GDM1 (cell line): ENCODE data around the gene OGFOD1.
"Not testable (repeated sequence)": the region's sequence is repeated elsewhere in the genome, so short reads cannot be mapped to it uniquely, and the experiment has no call there.

Experiments used
- DNase-seq: peaks from one replicate; lab custom pipeline; 2025; lab: John Stamatoyannopoulos, UW

OGFOD1 gene

GRCh38 chr16:56480776-56481467 is 29.6 kb downstream of the OGFOD1 start:
- no peak for DNase-seq

- no peak for DNase-seq
Measured at GRCh38 chr16:56481468-56482122, 30.2 kb downstream of the OGFOD1 start.

- no peak for DNase-seq
Measured at GRCh38 chr16:56482683-56483236, 31.4 kb downstream of the OGFOD1 start.

GRCh38 chr16:56483394-56483793 is 32.0 kb downstream of the OGFOD1 start:
- no peak for DNase-seq

GRCh38 chr16:56488035-56488434 is 36.7 kb downstream of the OGFOD1 start:
- no peak for DNase-seq

GRCh38 chr16:56488868-56489267 is 37.5 kb downstream of the OGFOD1 start:
- DNase-seq = not testable (repeated sequence)

- DNase-seq = no peak
Measured at GRCh38 chr16:56491657-56492261, 40.4 kb downstream of the OGFOD1 start.

GRCh38 chr16:56493126-56493525 is 41.8 kb downstream of the OGFOD1 start:
- no peak for DNase-seq

- no peak for DNase-seq
Measured at GRCh38 chr16:56493815-56494214, 42.5 kb downstream of the OGFOD1 start.

- DNase-seq = no peak
Measured at GRCh38 chr16:56505181-56505580, 53.8 kb downstream of the OGFOD1 start.

GRCh38 chr16:56506941-56507340 is 55.6 kb downstream of the OGFOD1 start:
- DNase-seq = no peak

GRCh38 chr16:56510544-56510943 is 59.2 kb downstream of the OGFOD1 start:
- no peak for DNase-seq

GRCh38 chr16:56512025-56512424 is 60.7 kb downstream of the OGFOD1 start:
- DNase-seq = no peak

- DNase-seq = no peak
Measured at GRCh38 chr16:56513091-56513490, 61.7 kb downstream of the OGFOD1 start.

GRCh38 chr16:56513972-56514371 is 62.6 kb downstream of the OGFOD1 start:
- DNase-seq = peak; percentile 7

- no peak for DNase-seq
Measured at GRCh38 chr16:56514845-56515244, 63.5 kb downstream of the OGFOD1 start.

GRCh38 chr16:56515665-56516064 is 64.3 kb downstream of the OGFOD1 start:
- no peak for DNase-seq

GRCh38 chr16:56517206-56517605 is 65.9 kb downstream of the OGFOD1 start:
- no peak for DNase-seq

GRCh38 chr16:56518425-56518824 is 67.1 kb downstream of the OGFOD1 start:
- DNase-seq = no peak

- peak; percentile 64 for DNase-seq
Measured at GRCh38 chr16:56519459-56520250, 68.3 kb downstream of the OGFOD1 start, which contains the start of gene BBS2. TSS of gene BBS2 (minus strand) at chr16:56520024. CDS start at chr16:56519862, 162 bp downstream.

GRCh38 chr16:56520251-56520577 is 68.9 kb downstream of the OGFOD1 start:
- DNase-seq = no peak

- no peak for DNase-seq
Measured at GRCh38 chr16:56525236-56525635, 73.9 kb downstream of the OGFOD1 start.
